ENCODE results near the gene WWOX. TPM values are rescaled to one million over a fixed set of nuclear protein-coding genes. Genes with fewer than 3 reads are reported as not detected.

The WWOX gene
- polyA plus RNA-seq, 1 donor (not counting 4 experiments of a cell fraction or from before 2014, with no cell fraction given): 5.1 TPM

DNA sequence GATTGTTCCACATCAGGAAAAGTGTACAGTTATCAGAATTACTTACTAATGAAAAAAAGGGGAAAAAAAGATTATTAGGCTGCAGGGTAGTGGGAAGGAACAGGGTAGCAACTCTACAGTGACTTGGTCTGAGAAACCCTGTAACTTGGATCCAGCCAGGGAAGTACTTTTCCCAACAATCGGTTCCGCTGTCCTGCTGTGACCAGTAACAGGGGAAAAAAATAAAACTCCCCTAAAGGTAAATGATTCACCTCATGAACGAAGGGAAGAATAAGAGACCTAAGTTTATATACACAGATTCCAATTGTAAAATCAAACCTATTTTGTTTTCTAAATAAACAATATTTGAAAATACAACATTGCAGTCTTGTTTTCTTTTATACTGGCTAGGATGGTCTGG lies 189.9 kb downstream of the WWOX start:
- Histone ChIP-seq H3K9me3 (ENCODE audit: control insufficient read depth, low read depth, low read length) (no peaks in the 10 kb centered on the region), H2AFZ (ENCODE audit: control insufficient read depth, low read length) (no peak overlapping the region), H4K20me1 (ENCODE audit: control insufficient read depth, extremely low read depth, insufficient read depth, low read length) (no peaks in the 10 kb centered on the region), H3K27me3 (ENCODE audit: control insufficient read depth, extremely low read depth, insufficient read depth, low read length) (no peaks in the 10 kb centered on the region), H3K4me2 (ENCODE audit: control insufficient read depth, extremely low read depth, insufficient read depth, low read depth, low read length) (no peak overlapping the region), H3K36me3 (ENCODE audit: control insufficient read depth in 2 of 2, extremely low read depth in 1 of 2, insufficient read depth in 2 of 2, low read length in 2 of 2) (no peaks in the 10 kb centered on the region), H3K27ac (ENCODE audit: control insufficient read depth, insufficient read depth, low read length) (no peak overlapping the region), H3K4me3 (ENCODE audit: control insufficient read depth in 2 of 3, extremely low read depth in 1 of 3, insufficient read depth in 2 of 3, low read depth in 1 of 3, low read length in 3 of 3) (no peak overlapping the region), H3K79me2 (ENCODE audit: control insufficient read depth, insufficient read depth, low read length) (no peaks in the 10 kb centered on the region), H3K9ac (ENCODE audit: control insufficient read depth, extremely low read depth, insufficient read depth, low read length) (no peak overlapping the region), H3K9me1 (ENCODE audit: control insufficient read depth, extremely low read depth, insufficient read depth, low read length) (no peaks in the 10 kb centered on the region), H3K4me1 (ENCODE audit: control insufficient read depth, extremely low read depth, insufficient read depth, low read length) (no peaks in the 10 kb centered on the region)
- FAIRE-seq: no peak
- no peak for DNase-seq (ENCODE audit: low read depth, low spot score)
- dilution Hi-C loops (cut with MboI; ENCODE audit: extremely low pct_ligation_motif_present, low sequenced_read_pairs): no loop called here
- TF ChIP-seq, protein P1, sequence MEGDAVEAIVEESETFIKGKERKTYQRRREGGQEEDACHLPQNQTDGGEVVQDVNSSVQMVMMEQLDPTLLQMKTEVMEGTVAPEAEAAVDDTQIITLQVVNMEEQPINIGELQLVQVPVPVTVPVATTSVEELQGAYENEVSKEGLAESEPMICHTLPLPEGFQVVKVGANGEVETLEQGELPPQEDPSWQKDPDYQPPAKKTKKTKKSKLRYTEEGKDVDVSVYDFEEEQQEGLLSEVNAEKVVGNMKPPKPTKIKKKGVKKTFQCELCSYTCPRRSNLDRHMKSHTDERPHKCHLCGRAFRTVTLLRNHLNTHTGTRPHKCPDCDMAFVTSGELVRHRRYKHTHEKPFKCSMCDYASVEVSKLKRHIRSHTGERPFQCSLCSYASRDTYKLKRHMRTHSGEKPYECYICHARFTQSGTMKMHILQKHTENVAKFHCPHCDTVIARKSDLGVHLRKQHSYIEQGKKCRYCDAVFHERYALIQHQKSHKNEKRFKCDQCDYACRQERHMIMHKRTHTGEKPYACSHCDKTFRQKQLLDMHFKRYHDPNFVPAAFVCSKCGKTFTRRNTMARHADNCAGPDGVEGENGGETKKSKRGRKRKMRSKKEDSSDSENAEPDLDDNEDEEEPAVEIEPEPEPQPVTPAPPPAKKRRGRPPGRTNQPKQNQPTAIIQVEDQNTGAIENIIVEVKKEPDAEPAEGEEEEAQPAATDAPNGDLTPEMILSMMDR (optimal IDR thresholded peaks at IDR 0.05 in 1 of 3, IDR thresholded peaks at IDR 0.05 in 1 of 3, conservative IDR thresholded peaks at IDR 0.05 in 1 of 3; ENCODE audit: extremely low read depth in 1 of 3, insufficient read depth in 2 of 3, low read length in 3 of 3): no peak
- no peak for TF ChIP-seq EZH2 (IDR thresholded peaks at IDR 0.05; ENCODE audit: low read length)

DNA sequence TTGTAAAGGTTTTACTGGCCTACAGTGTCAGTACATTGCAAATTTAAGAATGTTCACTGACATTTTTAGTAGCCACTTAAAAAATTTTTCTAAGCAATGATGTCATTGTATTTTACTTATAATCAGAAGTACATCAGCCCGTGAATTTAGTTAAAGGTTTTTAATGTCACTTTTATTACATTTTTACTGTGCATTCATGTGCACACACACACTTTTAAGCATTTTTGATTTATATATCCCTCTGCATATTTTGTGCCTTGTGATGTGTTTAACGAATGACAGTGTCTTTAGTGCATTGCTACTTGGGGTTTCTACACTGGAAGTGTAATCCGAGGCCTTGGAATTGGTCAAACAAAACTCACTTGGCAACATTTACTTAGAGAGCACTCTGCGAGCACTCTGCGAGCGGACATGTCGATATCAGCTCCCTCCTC lies 190.4 kb downstream of the WWOX start:
- dilution Hi-C loops (cut with MboI; ENCODE audit: extremely low pct_ligation_motif_present, low sequenced_read_pairs): no loop called here
- no peak overlapping the region for H3K4me2 ChIP-seq (ENCODE audit: control insufficient read depth, extremely low read depth, insufficient read depth, low read depth, low read length)
- H2AFZ ChIP-seq (ENCODE audit: control insufficient read depth, low read length): no peak overlapping the region
- FAIRE-seq (no peak), DNase-seq (ENCODE audit: low read depth, low spot score) (no peak)
- no peaks in the 10 kb centered on the region for H3K4me1 ChIP-seq (ENCODE audit: control insufficient read depth, extremely low read depth, insufficient read depth, low read length)
- no peaks in the 10 kb centered on the region for H3K9me3 ChIP-seq (ENCODE audit: control insufficient read depth, low read depth, low read length)
- H3K4me3 ChIP-seq (ENCODE audit: control insufficient read depth in 2 of 3, extremely low read depth in 1 of 3, insufficient read depth in 2 of 3, low read depth in 1 of 3, low read length in 3 of 3): no peak overlapping the region
- no peaks in the 10 kb centered on the region for H3K36me3 ChIP-seq (ENCODE audit: control insufficient read depth in 2 of 2, extremely low read depth in 1 of 2, insufficient read depth in 2 of 2, low read length in 2 of 2)
- TF ChIP-seq EZH2 (IDR thresholded peaks at IDR 0.05; ENCODE audit: low read length): no peak
- TF ChIP-seq, protein P1 (optimal IDR thresholded peaks at IDR 0.05 in 1 of 3, IDR thresholded peaks at IDR 0.05 in 1 of 3, conservative IDR thresholded peaks at IDR 0.05 in 1 of 3; ENCODE audit: extremely low read depth in 1 of 3, insufficient read depth in 2 of 3, low read length in 3 of 3): no peak
- no peaks in the 10 kb centered on the region for H3K9me1 ChIP-seq (ENCODE audit: control insufficient read depth, extremely low read depth, insufficient read depth, low read length)
- no peak overlapping the region for H3K9ac ChIP-seq (ENCODE audit: control insufficient read depth, extremely low read depth, insufficient read depth, low read length)
- H3K79me2 ChIP-seq (ENCODE audit: control insufficient read depth, insufficient read depth, low read length): no peaks in the 10 kb centered on the region
- H3K27me3 ChIP-seq (ENCODE audit: control insufficient read depth, extremely low read depth, insufficient read depth, low read length): no peaks in the 10 kb centered on the region
- H4K20me1 ChIP-seq (ENCODE audit: control insufficient read depth, extremely low read depth, insufficient read depth, low read length): no peaks in the 10 kb centered on the region
- no peak overlapping the region for H3K27ac ChIP-seq (ENCODE audit: control insufficient read depth, insufficient read depth, low read length)

Data from keratinocyte (primary cell).